A673 (cell line): ENCODE measurements around the gene OR13D1. TPM values are rescaled to one million over a fixed set of nuclear protein-coding genes. Genes with fewer than 3 reads are reported as not detected.

Experiments used
- BruUV-seq: library from RNA; stranded (reverse); fragments of 400-500 nt; replicated peaks from 2 replicates; lab custom pipeline; 2021; lab: Mats Ljungman, UMichigan
- CTCF ChIA-PET: fragments of 300-600 bp; sonication (Branson Sonifier 250); formaldehyde crosslinking; loops from one replicate; lab custom pipeline; 2022; ENCODE audit warnings: antibody characterized with exemption; lab: Charles Lee
- POLR2A ChIA-PET: fragments of 300-600 bp; sonication (Branson Sonifier 250); formaldehyde crosslinking; loops from one replicate; lab custom pipeline; 2022; ENCODE audit warnings: antibody characterized with exemption; ENCODE audit not compliant: low non-redundant PET; lab: Charles Lee
- DNase-seq: peaks from one replicate; pipeline ENCODE4 v3.0.0-alpha.2; 2015; ENCODE audit warnings: low spot score
- H3K27ac ChIP-seq: fragments of 200-600 bp; sonication (generic); 2 replicates; pipeline ENCODE4 v1.5.1; 2016; ENCODE audit warnings: mixed run types, low read depth, mild to moderate bottlenecking, mixed read lengths, antibody characterized with exemption, low read length; ENCODE audit not compliant: poor library complexity, severe bottlenecking
- H3K27me3 ChIP-seq: fragments of 200-600 bp; sonication (generic); replicated peaks from 2 replicates; pipeline ENCODE4 v1.6.1; 2017; ENCODE audit warnings: mixed run types, low read depth, mild to moderate bottlenecking, mixed read lengths, antibody characterized with exemption, low read length; ENCODE audit not compliant: insufficient read depth, poor library complexity
- H3K36me3 ChIP-seq: fragments of 200-600 bp; sonication (generic); 2 replicates; pipeline ENCODE4 v1.6.1; 2016; ENCODE audit warnings: mixed run types, mild to moderate bottlenecking, mixed read lengths, antibody characterized with exemption, low read length; ENCODE audit not compliant: insufficient read depth, poor library complexity, severe bottlenecking
- H3K4me1 ChIP-seq: fragments of 200-600 bp; sonication (generic); 2 replicates; pipeline ENCODE4 v1.6.1; 2017; ENCODE audit warnings: mixed run types, mild to moderate bottlenecking, mixed read lengths, antibody characterized with exemption, low read length; ENCODE audit not compliant: insufficient read depth, poor library complexity, severe bottlenecking
- H3K4me3 ChIP-seq: fragments of 200-600 bp; sonication (generic); 2 replicates; pipeline ENCODE4 v1.5.1; 2016; ENCODE audit warnings: low read depth, mixed run types, mild to moderate bottlenecking, mixed read lengths, low read length; ENCODE audit not compliant: poor library complexity, severe bottlenecking
- H3K9me3 ChIP-seq: fragments of 200-600 bp; sonication (generic); 2 replicates; pipeline ENCODE4 v1.6.1; 2016; ENCODE audit warnings: mixed run types, low read depth, mild to moderate bottlenecking, mixed read lengths, antibody characterized with exemption, low read length; ENCODE audit not compliant: poor library complexity, severe bottlenecking
- EZH2 ChIP-seq: fragments of 200-600 bp; sonication (generic); IDR thresholded peaks from 2 replicates; pipeline ENCODE4 v1.6.1; 2017; ENCODE audit warnings: borderline replicate concordance, low read depth, mild to moderate bottlenecking, mixed read lengths, antibody characterized with exemption, low read length; ENCODE audit not compliant: poor library complexity, severe bottlenecking
- intact Hi-C: fragments of 100-400 bp; cut with micrococcal nuclease; formaldehyde crosslinking; loops from one replicate; pipeline ENCODE4 v1.10.0; 2022; ENCODE audit not compliant: unreplicated experiment
- total RNA-seq: library from RNA; stranded (reverse); gene quantifications from 2 replicates; pipeline ENCODE4 v1.2.3, GENCODE V29; 2021
- TF ChIP-seq, protein P1 (sequence below): fragments of 300-800, 200-600 bp; sonication (generic); conservative IDR thresholded peaks from 2 replicates; pipeline ENCODE4 v1.5.1; 2017; ENCODE audit warnings: low read depth, mild to moderate bottlenecking, antibody characterized with exemption, low read length, moderate library complexity, mixed read lengths

OR13D1 gene
- total RNA-seq, 1 experiment from 2014 or later: not detected

DNA sequence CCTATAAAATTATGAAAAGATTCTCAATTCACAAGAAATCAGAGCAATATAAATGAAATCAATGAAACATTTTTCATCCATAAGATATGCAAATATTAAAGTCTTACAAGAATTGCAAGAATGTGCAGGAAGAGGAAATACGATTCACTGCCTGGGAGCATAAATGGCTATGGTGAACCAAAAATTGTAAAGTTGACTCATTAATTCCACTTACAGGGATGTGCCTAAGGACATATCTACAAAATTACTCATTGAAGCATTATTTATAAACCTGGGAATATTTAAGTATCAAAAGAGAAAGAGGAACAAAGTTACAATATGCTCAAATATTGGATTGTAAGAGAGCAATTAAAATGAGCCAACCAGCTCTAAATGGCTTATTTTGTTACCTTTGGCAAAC is 46.3 kb downstream of the OR13D1 start:
- Histone ChIP-seq H3K4me3 (no peak overlapping the region), H3K27ac (no peak overlapping the region), H3K36me3 (no peaks in the 10 kb centered on the region), H3K4me1 (no peaks in the 10 kb centered on the region), H3K9me3 (no peaks in the 10 kb centered on the region), H3K27me3 (no peaks in the 10 kb centered on the region)
- ChIA-PET POLR2A (no interaction called here), CTCF (no interaction called here)
- DNase-seq: no peak
- TF ChIP-seq, protein P1, sequence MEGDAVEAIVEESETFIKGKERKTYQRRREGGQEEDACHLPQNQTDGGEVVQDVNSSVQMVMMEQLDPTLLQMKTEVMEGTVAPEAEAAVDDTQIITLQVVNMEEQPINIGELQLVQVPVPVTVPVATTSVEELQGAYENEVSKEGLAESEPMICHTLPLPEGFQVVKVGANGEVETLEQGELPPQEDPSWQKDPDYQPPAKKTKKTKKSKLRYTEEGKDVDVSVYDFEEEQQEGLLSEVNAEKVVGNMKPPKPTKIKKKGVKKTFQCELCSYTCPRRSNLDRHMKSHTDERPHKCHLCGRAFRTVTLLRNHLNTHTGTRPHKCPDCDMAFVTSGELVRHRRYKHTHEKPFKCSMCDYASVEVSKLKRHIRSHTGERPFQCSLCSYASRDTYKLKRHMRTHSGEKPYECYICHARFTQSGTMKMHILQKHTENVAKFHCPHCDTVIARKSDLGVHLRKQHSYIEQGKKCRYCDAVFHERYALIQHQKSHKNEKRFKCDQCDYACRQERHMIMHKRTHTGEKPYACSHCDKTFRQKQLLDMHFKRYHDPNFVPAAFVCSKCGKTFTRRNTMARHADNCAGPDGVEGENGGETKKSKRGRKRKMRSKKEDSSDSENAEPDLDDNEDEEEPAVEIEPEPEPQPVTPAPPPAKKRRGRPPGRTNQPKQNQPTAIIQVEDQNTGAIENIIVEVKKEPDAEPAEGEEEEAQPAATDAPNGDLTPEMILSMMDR: no peak
- no peak for TF ChIP-seq EZH2
- BruUV-seq: no TSS peak
- intact Hi-C loops: loop anchor here (5.0 kb wide), 1 partner anchor 243 kb away; no protein-coding TSS in a partner anchor

- intact Hi-C loops: loop anchor here (5.0 kb wide), 1 partner anchor 246 kb away; no protein-coding TSS in a partner anchor
- Histone ChIP-seq H3K9me3 (no peaks in the 10 kb centered on the region), H3K4me3 (no peak overlapping the region), H3K27me3 (no peaks in the 10 kb centered on the region), H3K27ac (no peak overlapping the region), H3K4me1 (no peaks in the 10 kb centered on the region), H3K36me3 (no peaks in the 10 kb centered on the region)
- ChIA-PET CTCF (no interaction called here), POLR2A (no interaction called here)
- TF ChIP-seq EZH2: no peak
- TF ChIP-seq, protein P1: peak; percentile 79
- peak; percentile 75 for DNase-seq
- BruUV-seq: no TSS peak
Measured at GRCh38 chr9:104743376-104743985, 49.2 kb downstream of the OR13D1 start.

Other genes with a start within 250 kb of the OR13D1 start
- not detected in 2 replicates for gene OR13F1, start 190.3 kb upstream of the OR13D1 start, total RNA-seq
- not detected in 2 replicates for gene OR13C4, start 167.3 kb upstream of the OR13D1 start, total RNA-seq
- gene OR13C3, start 157.7 kb upstream of the OR13D1 start, total RNA-seq: not detected in 2 replicates
- gene OR13C8, start 125.3 kb upstream of the OR13D1 start, total RNA-seq: not detected in 2 replicates
- not detected in 2 replicates for gene OR13C5, start 95.1 kb upstream of the OR13D1 start, total RNA-seq
- gene OR13C2, start 88.9 kb upstream of the OR13D1 start, total RNA-seq: not detected in 2 replicates
- gene OR13C9, start 76.3 kb upstream of the OR13D1 start, total RNA-seq: not detected in 2 replicates
- 13.6 and 14.7 TPM in 2 replicates for gene NIPSNAP3A, start 53.2 kb downstream of the OR13D1 start, total RNA-seq
- gene NIPSNAP3B, start 69.6 kb downstream of the OR13D1 start, total RNA-seq: 0.48 and 0.75 TPM in 2 replicates
- gene ABCA1, start 233.6 kb downstream of the OR13D1 start, total RNA-seq: 0.69 and 1.6 TPM in 2 replicates